Stomach (tissue), 4 donors: ENCODE measurements around the gene OPN3.

Source experiments
- EP300 ChIP-seq: sonication (generic); formaldehyde crosslinking; IDR thresholded peaks from one replicate; pipeline ENCODE4 v1.6.1; 2017; ENCODE audit warnings: antibody characterized with exemption
- POLR2A ChIP-seq, 4 donors: fragments of 450-650 bp; IDR thresholded peaks; one replicate each; pipeline ENCODE4 v1.6.1; 2016; ENCODE audit warnings: antibody characterized with exemption in 4 of 4, control low read depth in 2 of 4, mild to moderate bottlenecking in 1 of 4, moderate library complexity in 1 of 4
- POLR2AphosphoS5 ChIP-seq, 3 donors: sonication (generic); formaldehyde crosslinking; IDR thresholded peaks; one replicate each; pipeline ENCODE4 v1.6.1; 2016; ENCODE audit warnings: antibody characterized with exemption in 3 of 3
- TF ChIP-seq, protein P1 (sequence below), 7 experiments: fragments of 450-650 bp in 4 of 7; fragments of 200-600 bp in 3 of 7; sonication (generic) in 3 of 7; IDR thresholded peaks; one replicate each; pipeline ENCODE4 v1.5.1; 2016 to 2019; ENCODE audit warnings: antibody characterized with exemption in 7 of 7, control low read depth in 2 of 7, mild to moderate bottlenecking in 1 of 7

DNA sequence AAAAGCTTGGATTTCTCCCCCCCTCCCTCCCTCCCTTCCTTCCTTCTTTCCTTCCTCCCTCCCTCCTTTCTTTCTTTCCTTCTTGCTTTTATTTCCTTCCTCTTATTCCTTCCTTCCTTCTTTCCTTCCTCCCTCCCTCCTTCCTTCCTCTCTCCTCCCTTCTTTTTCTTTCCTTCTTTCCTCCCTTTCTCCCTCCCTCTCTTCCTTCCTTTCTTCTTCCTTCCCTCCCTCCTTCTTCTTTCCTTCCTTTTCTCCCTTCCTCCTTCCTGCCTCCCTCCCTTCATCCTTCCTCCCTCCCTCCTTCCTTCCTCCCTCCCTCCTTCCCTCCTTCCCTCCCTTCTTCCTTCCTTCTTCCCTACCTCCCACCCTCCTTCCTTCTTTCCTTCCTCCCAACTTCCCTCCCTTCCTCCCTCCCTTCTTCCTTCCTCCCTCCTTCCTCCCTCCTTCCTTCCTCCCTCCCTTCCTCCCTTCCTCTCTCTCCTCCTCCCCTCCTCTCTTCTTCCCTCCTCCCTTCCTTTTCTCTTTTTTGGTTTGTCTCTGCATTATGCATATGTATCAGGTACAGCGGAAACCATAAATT is 34.7 kb upstream of the OPN3 start:
- TF ChIP-seq, protein P1, sequence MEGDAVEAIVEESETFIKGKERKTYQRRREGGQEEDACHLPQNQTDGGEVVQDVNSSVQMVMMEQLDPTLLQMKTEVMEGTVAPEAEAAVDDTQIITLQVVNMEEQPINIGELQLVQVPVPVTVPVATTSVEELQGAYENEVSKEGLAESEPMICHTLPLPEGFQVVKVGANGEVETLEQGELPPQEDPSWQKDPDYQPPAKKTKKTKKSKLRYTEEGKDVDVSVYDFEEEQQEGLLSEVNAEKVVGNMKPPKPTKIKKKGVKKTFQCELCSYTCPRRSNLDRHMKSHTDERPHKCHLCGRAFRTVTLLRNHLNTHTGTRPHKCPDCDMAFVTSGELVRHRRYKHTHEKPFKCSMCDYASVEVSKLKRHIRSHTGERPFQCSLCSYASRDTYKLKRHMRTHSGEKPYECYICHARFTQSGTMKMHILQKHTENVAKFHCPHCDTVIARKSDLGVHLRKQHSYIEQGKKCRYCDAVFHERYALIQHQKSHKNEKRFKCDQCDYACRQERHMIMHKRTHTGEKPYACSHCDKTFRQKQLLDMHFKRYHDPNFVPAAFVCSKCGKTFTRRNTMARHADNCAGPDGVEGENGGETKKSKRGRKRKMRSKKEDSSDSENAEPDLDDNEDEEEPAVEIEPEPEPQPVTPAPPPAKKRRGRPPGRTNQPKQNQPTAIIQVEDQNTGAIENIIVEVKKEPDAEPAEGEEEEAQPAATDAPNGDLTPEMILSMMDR (IDR thresholded peaks at IDR 0.05): no peak
- TF ChIP-seq POLR2A (IDR thresholded peaks at IDR 0.05): no peak
- no peak for TF ChIP-seq POLR2AphosphoS5 (IDR thresholded peaks at IDR 0.05)
- TF ChIP-seq EP300: no peak
